Keratinocyte (primary cell): ENCODE results near the gene PRRT2. TPM values are rescaled to one million over a fixed set of nuclear protein-coding genes. Genes with fewer than 3 reads are reported as not detected.
"Not testable (repeated sequence)": the region's sequence is repeated elsewhere in the genome, so short reads cannot be mapped to it uniquely, and the experiment has no call there.

ENCODE experiments used
- DNase-seq: peaks from one replicate; pipeline ENCODE4 v3.0.0-alpha.2; 2011; ENCODE audit warnings: low read depth, missing footprints, low spot score
- FAIRE-seq: peaks from 2 replicates; lab custom pipeline; 2011; peaks lifted over from hg19 to GRCh38; lab: Jason Lieb, UNC
- H2AFZ ChIP-seq: 2 replicates; pipeline ENCODE4 v1.6.0; 2012; ENCODE audit warnings: low read length, control low read depth, inconsistent platforms; ENCODE audit not compliant: control insufficient read depth
- H3K27ac ChIP-seq: 2 replicates; pipeline ENCODE4 v1.5.1; 2011; ENCODE audit warnings: low read length; ENCODE audit not compliant: control insufficient read depth, insufficient read depth
- H3K27me3 ChIP-seq: 3 replicates; pipeline ENCODE4 v1.6.0; 2011; ENCODE audit warnings: low read length; ENCODE audit not compliant: control insufficient read depth, insufficient read depth; ENCODE audit errors: extremely low read depth
- H3K36me3 ChIP-seq, 2 experiments: 2 replicates in 1 of 2; 3 replicates in 1 of 2; pipeline ENCODE4 v1.5.1; 2011; ENCODE audit warnings: low read length in 2 of 2, mild to moderate bottlenecking in 1 of 2; ENCODE audit not compliant: control insufficient read depth in 2 of 2, insufficient read depth in 2 of 2; ENCODE audit errors: extremely low read depth in 1 of 2
- H3K4me1 ChIP-seq: 3 replicates; pipeline ENCODE4 v1.5.1; 2011; ENCODE audit warnings: low read length; ENCODE audit not compliant: control insufficient read depth, insufficient read depth; ENCODE audit errors: extremely low read depth
- H3K4me2 ChIP-seq: 3 replicates; pipeline ENCODE4 v1.6.0; 2011; ENCODE audit warnings: low read depth, low read length; ENCODE audit not compliant: control insufficient read depth, insufficient read depth; ENCODE audit errors: extremely low read depth
- H3K4me3 ChIP-seq, 3 experiments: fragments of 200-600 bp in 1 of 3; sonication (generic) in 1 of 3; 2 replicates in 2 of 3; 3 replicates in 1 of 3; pipeline ENCODE4 v1.5.1; 2011 to 2016; ENCODE audit warnings: low read length in 3 of 3, mild to moderate bottlenecking in 3 of 3, control low read depth in 2 of 3, inconsistent platforms in 1 of 3, low read depth in 1 of 3, mixed read lengths in 1 of 3, mixed run types in 1 of 3, moderate library complexity in 1 of 3; ENCODE audit not compliant: control insufficient read depth in 2 of 3, insufficient read depth in 2 of 3; ENCODE audit errors: extremely low read depth in 1 of 3
- H3K79me2 ChIP-seq: 2 replicates; pipeline ENCODE4 v1.6.0; 2012; ENCODE audit warnings: low read length; ENCODE audit not compliant: control insufficient read depth, insufficient read depth
- H3K9ac ChIP-seq: 3 replicates; pipeline ENCODE4 v1.6.0; 2011; ENCODE audit warnings: low read length; ENCODE audit not compliant: control insufficient read depth, insufficient read depth; ENCODE audit errors: extremely low read depth
- H3K9me1 ChIP-seq: 3 replicates; pipeline ENCODE4 v1.6.0; 2011; ENCODE audit warnings: low read length; ENCODE audit not compliant: control insufficient read depth, insufficient read depth; ENCODE audit errors: extremely low read depth
- H3K9me3 ChIP-seq: 2 replicates; pipeline ENCODE4 v1.5.1; 2012; ENCODE audit warnings: low read depth, low read length; ENCODE audit not compliant: control insufficient read depth
- H4K20me1 ChIP-seq: 3 replicates; pipeline ENCODE4 v1.6.0; 2011; ENCODE audit warnings: low read length; ENCODE audit not compliant: control insufficient read depth, insufficient read depth; ENCODE audit errors: extremely low read depth
- CTCF ChIP-seq, 3 experiments: IDR thresholded peaks in 1 of 3; conservative IDR thresholded peaks in 1 of 3; optimal IDR thresholded peaks in 1 of 3; 2 replicates in 2 of 3; 3 replicates in 1 of 3; pipeline versions ENCODE3 to v1.5.1; 2011; ENCODE audit warnings: low read length in 3 of 3, mild to moderate bottlenecking in 3 of 3, moderate library complexity in 2 of 3, control low read depth in 1 of 3, inconsistent platforms in 1 of 3; ENCODE audit not compliant: insufficient read depth in 2 of 3; ENCODE audit errors: extremely low read depth in 1 of 3
- EZH2 ChIP-seq: IDR thresholded peaks from one replicate; pipeline ENCODE4 v1.6.1; 2012; ENCODE audit warnings: inconsistent platforms, mild to moderate bottlenecking, low read length, moderate library complexity
- dilution Hi-C: fragments of 300-500 bp; cut with MboI; formaldehyde crosslinking; loops from one replicate; pipeline ENCODE4 v1.7.0; 2020; ENCODE audit warnings: low sequenced_read_pairs; ENCODE audit not compliant: extremely low pct_ligation_motif_present
- polyA plus RNA-seq, 5 experiments: library from polyadenylated mRNA; depleted of rRNA in 3 of 5; stranded (reverse) in 3 of 5; stranded (forward) in 1 of 5; unstranded in 1 of 5; fragments of >200 nt; gene quantifications; 1 replicate in 1 of 5; 2 replicates in 3 of 5; 3 replicates in 1 of 5; pipeline versions ENCODE4 v1.2.1 to v1.2.3, GENCODE V29; 2011 to 2012; ENCODE audit warnings: missing spikeins in 2 of 5, low read depth in 1 of 5, low replicate concordance in 1 of 5

Gene PRRT2
- polyA plus RNA-seq, 1 donor (not counting 4 experiments of a cell fraction or from before 2014, with no cell fraction given) = not detected

GRCh38 chr16:29784157-29784556 is 27.8 kb upstream of the PRRT2 start:
- Histone ChIP-seq H3K4me1 (peaks cover 33% of the 10 kb centered on the region), H3K4me2 (peak overlapping the region; percentile 76), H3K9me1 (no peaks in the 10 kb centered on the region), H3K4me3 (peak overlapping the region in 1 of 3 experiments; percentile 21), H3K9ac (peak overlapping the region; percentile 61), H3K27ac (peak overlapping the region; percentile 78), H4K20me1 (no peaks in the 10 kb centered on the region), H3K36me3 (no peaks in the 10 kb centered on the region), H3K27me3 (no peaks in the 10 kb centered on the region), H3K9me3 (no peaks in the 10 kb centered on the region), H3K79me2 (no peaks in the 10 kb centered on the region), H2AFZ (peak overlapping the region; percentile 4)
- FAIRE-seq = no peak
- dilution Hi-C loops = no loop called here
- TF ChIP-seq CTCF (optimal IDR thresholded peaks at IDR 0.05 in 1 of 3, IDR thresholded peaks at IDR 0.05 in 1 of 3, conservative IDR thresholded peaks at IDR 0.05 in 1 of 3; ENCODE audit: extremely low read depth in 1 of 3, insufficient read depth in 2 of 3, low read length in 3 of 3) = no peak
- TF ChIP-seq EZH2 = no peak
- DNase-seq = no peak

GRCh38 chr16:29784901-29785500 is 27.0 kb upstream of the PRRT2 start:
- H4K20me1 ChIP-seq = no peaks in the 10 kb centered on the region
- peaks cover 28% of the 10 kb centered on the region for H3K4me1 ChIP-seq
- no peak overlapping the region for H3K4me3 ChIP-seq
- DNase-seq (no peak), FAIRE-seq (no peak)
- H2AFZ ChIP-seq = peak overlapping the region; percentile 52
- dilution Hi-C loops = no loop called here
- no peaks in the 10 kb centered on the region for H3K36me3 ChIP-seq
- H3K9me3 ChIP-seq = no peaks in the 10 kb centered on the region
- H3K79me2 ChIP-seq = no peaks in the 10 kb centered on the region
- TF ChIP-seq CTCF (optimal IDR thresholded peaks at IDR 0.05 in 1 of 3, IDR thresholded peaks at IDR 0.05 in 1 of 3, conservative IDR thresholded peaks at IDR 0.05 in 1 of 3; ENCODE audit: extremely low read depth in 1 of 3, insufficient read depth in 2 of 3, low read length in 3 of 3) (peak; percentile 29 to 51 (median 50)), EZH2 (no peak)
- H3K9me1 ChIP-seq = no peaks in the 10 kb centered on the region
- H3K9ac ChIP-seq = peak overlapping the region; percentile 13
- peak overlapping the region; percentile 76 for H3K4me2 ChIP-seq
- H3K27me3 ChIP-seq = no peaks in the 10 kb centered on the region
- H3K27ac ChIP-seq = peak overlapping the region; percentile 78

DNA sequence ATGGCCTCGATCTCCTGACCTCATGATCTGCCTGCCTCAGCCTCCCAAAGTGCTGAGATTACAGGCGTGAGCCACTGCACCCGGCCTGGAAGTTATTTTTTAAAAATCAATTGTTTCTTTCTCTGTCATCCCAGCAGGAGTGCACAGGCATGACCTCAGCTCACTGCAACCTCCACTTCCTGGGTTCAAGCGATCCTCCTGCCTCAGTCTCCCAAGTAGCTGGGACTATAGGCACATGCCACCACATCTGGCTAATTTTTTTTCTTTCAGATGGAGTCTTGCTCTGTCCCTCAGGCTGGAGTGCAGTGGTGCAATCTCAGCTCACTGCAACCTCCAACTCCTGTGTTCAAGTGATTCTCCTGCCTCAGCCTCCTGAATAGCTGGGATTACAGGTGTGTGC is 24.8 kb upstream of the PRRT2 start:
- H3K9me1 ChIP-seq, H2AFZ ChIP-seq, H3K36me3 ChIP-seq, H3K27me3 ChIP-seq, dilution Hi-C loops, DNase-seq, H4K20me1 ChIP-seq, H3K4me3 ChIP-seq, H3K9ac ChIP-seq, H3K9me3 ChIP-seq, FAIRE-seq, H3K4me2 ChIP-seq, H3K27ac ChIP-seq: not testable (repeated sequence)
- peaks cover 34% of the 10 kb centered on the region for H3K4me1 ChIP-seq
- peaks cover 16% of the 10 kb centered on the region for H3K79me2 ChIP-seq
